ENCODE measurements around the gene UTP14C. TPM values are rescaled to one million over a fixed set of nuclear protein-coding genes. Genes with fewer than 3 reads are reported as not detected.
A peak's percentile ranks its signal among the peaks of the same experiment; 100 is the strongest.

Gene UTP14C
- total and polyA plus RNA-seq, 2 donors from 2014 or later, result 8.8 to 20.3 TPM

GRCh38 chr13:52061587-52061986 is 37.1 kb downstream of the UTP14C start:
- Histone ChIP-seq H3K4me1 (ENCODE audit: control insufficient read depth in 2 of 3, insufficient read depth in 2 of 3, low read depth in 1 of 3, low read length in 3 of 3) (peaks cover 0 to 4% (median 0%) of the 10 kb centered on the region in 3 donors), H3K27ac (ENCODE audit: low read depth in 2 of 2, low read length in 2 of 2) (no peak overlapping the region), H3K9me3 (ENCODE audit: control insufficient read depth in 2 of 3, insufficient read depth in 1 of 3, low read length in 3 of 3) (peaks cover 0 to 2% (median 0%) of the 10 kb centered on the region in 3 donors), H3K27me3 (ENCODE audit: control insufficient read depth, insufficient read depth, low read length) (no peaks in the 10 kb centered on the region), H3K4me3 (ENCODE audit: low read length in 3 of 3) (no peak overlapping the region), H3K36me3 (ENCODE audit: control insufficient read depth in 2 of 3, insufficient read depth in 3 of 3, low read length in 3 of 3) (no peaks in the 10 kb centered on the region), H3K9ac (ENCODE audit: low read length in 3 of 3) (no peak overlapping the region)
- FAIRE-seq, result no peak
- intact Hi-C loops (cut with DNase I), result no loop called here
- DNase-seq, result no peak
- TF ChIP-seq CTCF (IDR thresholded peaks at IDR 0.05; ENCODE audit: borderline replicate concordance, extremely low read depth, insufficient read depth), result no peak

GRCh38 chr13:52067237-52067636 is 42.7 kb downstream of the UTP14C start:
- Histone ChIP-seq H3K9me3 (ENCODE audit: control insufficient read depth in 2 of 3, insufficient read depth in 1 of 3, low read length in 3 of 3) (peaks cover 0 to 16% (median 4%) of the 10 kb centered on the region in 3 donors), H3K4me1 (ENCODE audit: control insufficient read depth in 2 of 3, insufficient read depth in 2 of 3, low read depth in 1 of 3, low read length in 3 of 3) (no peaks in the 10 kb centered on the region), H3K36me3 (ENCODE audit: control insufficient read depth in 2 of 3, insufficient read depth in 3 of 3, low read length in 3 of 3) (no peaks in the 10 kb centered on the region), H3K27ac (ENCODE audit: low read depth in 2 of 2, low read length in 2 of 2) (no peak overlapping the region), H3K9ac (ENCODE audit: low read length in 3 of 3) (no peak overlapping the region), H3K27me3 (ENCODE audit: control insufficient read depth, insufficient read depth, low read length) (no peaks in the 10 kb centered on the region), H3K4me3 (ENCODE audit: low read length in 3 of 3) (no peak overlapping the region)
- no peak for FAIRE-seq
- TF ChIP-seq CTCF (IDR thresholded peaks at IDR 0.05; ENCODE audit: borderline replicate concordance, extremely low read depth, insufficient read depth), result no peak
- peak in 1 of 5 donors; percentile 4 for DNase-seq
- intact Hi-C loops (cut with DNase I), result no loop called here

GRCh38 chr13:52070929-52071523 is 46.5 kb downstream of the UTP14C start:
- H3K9me3 ChIP-seq (ENCODE audit: control insufficient read depth in 2 of 3, insufficient read depth in 1 of 3, low read length in 3 of 3), result peaks cover 0 to 13% (median 4%) of the 10 kb centered on the region in 3 donors
- FAIRE-seq (no peak), DNase-seq (peak in 1 of 5 donors; percentile 17)
- no peaks in the 10 kb centered on the region for H3K4me1 ChIP-seq (ENCODE audit: control insufficient read depth in 2 of 3, insufficient read depth in 2 of 3, low read depth in 1 of 3, low read length in 3 of 3)
- peak; percentile 44 for TF ChIP-seq CTCF (IDR thresholded peaks at IDR 0.05; ENCODE audit: borderline replicate concordance, extremely low read depth, insufficient read depth)
- intact Hi-C loops (cut with DNase I), result no loop called here
- H3K9ac ChIP-seq (ENCODE audit: low read length in 3 of 3), result no peak overlapping the region
- no peak overlapping the region for H3K4me3 ChIP-seq (ENCODE audit: low read length in 3 of 3)
- no peak overlapping the region for H3K27ac ChIP-seq (ENCODE audit: low read depth in 2 of 2, low read length in 2 of 2)
- no peaks in the 10 kb centered on the region for H3K27me3 ChIP-seq (ENCODE audit: control insufficient read depth, insufficient read depth, low read length)
- H3K36me3 ChIP-seq (ENCODE audit: control insufficient read depth in 2 of 3, insufficient read depth in 3 of 3, low read length in 3 of 3), result no peaks in the 10 kb centered on the region

Other genes with a start within 250 kb of the UTP14C start
- gene DHRS12, start 220.5 kb upstream of the UTP14C start, total RNA-seq, result 20.4 TPM
- 36.1 TPM for gene DHRS12, start 220.5 kb upstream of the UTP14C start, polyA plus RNA-seq (ENCODE audit: insufficient read depth, low read depth, low replicate concordance)
- gene TMEM272, start 179.5 kb upstream of the UTP14C start, total RNA-seq, result 0.19 TPM
- gene TMEM272, start 179.5 kb upstream of the UTP14C start, polyA plus RNA-seq (ENCODE audit: insufficient read depth, low read depth, low replicate concordance), result 0.28 TPM
- not detected for gene CCDC70, start 162.7 kb upstream of the UTP14C start, total RNA-seq
- gene CCDC70, start 162.7 kb upstream of the UTP14C start, polyA plus RNA-seq (ENCODE audit: insufficient read depth, low read depth, low replicate concordance), result not detected
- gene ATP7B, start 13.2 kb upstream of the UTP14C start, total RNA-seq, result 5.7 TPM
- 2.0 TPM for gene ATP7B, start 13.2 kb upstream of the UTP14C start, polyA plus RNA-seq (ENCODE audit: insufficient read depth, low read depth, low replicate concordance)
- gene ALG11, start 12.3 kb upstream of the UTP14C start, total RNA-seq, result 39.5 TPM
- 3.1 TPM for gene ALG11, start 12.3 kb upstream of the UTP14C start, polyA plus RNA-seq (ENCODE audit: insufficient read depth, low read depth, low replicate concordance)
- gene NEK5, start 104.4 kb downstream of the UTP14C start, total RNA-seq, result 1.2 TPM
- gene NEK5, start 104.4 kb downstream of the UTP14C start, polyA plus RNA-seq (ENCODE audit: insufficient read depth, low read depth, low replicate concordance), result 0.39 TPM
- 21.1 TPM for gene NEK3, start 134.9 kb downstream of the UTP14C start, total RNA-seq
- gene NEK3, start 134.9 kb downstream of the UTP14C start, polyA plus RNA-seq (ENCODE audit: insufficient read depth, low read depth, low replicate concordance), result 17.4 TPM

All from kidney (tissue), 14 donors.